LoVo (cell line): ENCODE measurements around the gene SIRT2.

ENCODE experiments used
- DNase-seq: peaks from one replicate; pipeline ENCODE4 v3.0.0-alpha.2; 2016; ENCODE audit warnings: low spot score

Gene SIRT2

DNA sequence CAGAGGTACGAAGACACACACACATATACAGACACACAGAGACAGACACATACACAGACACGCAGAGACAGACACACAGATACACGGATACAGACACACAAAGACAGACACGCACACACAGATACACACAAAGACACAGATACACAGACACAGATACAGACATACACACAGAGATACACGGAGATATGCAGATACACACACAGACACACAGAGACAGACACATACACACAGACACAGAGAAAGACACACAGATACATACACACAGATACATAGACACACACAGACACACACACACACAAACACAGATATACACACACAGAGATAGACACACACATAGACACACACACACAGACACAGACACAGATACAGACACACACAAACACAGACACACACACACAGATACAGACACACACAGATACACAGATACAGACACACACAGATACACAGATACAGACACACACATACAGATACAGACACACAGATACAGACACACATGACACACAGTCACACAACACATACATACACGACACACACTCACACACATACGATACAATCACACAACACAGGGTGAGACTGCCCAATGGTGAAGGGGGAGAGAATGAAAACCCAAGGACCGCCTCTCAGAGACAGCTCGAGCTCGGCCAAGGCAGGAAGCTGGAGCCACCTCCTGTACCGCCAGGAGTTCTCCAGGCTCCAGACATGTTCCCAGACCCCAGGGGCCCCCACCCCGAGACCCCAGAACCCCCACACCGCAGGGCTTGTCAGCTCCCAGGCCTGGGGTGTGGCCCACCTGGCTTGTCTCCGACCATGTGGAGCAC is 21.4 kb upstream of the SIRT2 start:
- DNase-seq = no peak

DNA sequence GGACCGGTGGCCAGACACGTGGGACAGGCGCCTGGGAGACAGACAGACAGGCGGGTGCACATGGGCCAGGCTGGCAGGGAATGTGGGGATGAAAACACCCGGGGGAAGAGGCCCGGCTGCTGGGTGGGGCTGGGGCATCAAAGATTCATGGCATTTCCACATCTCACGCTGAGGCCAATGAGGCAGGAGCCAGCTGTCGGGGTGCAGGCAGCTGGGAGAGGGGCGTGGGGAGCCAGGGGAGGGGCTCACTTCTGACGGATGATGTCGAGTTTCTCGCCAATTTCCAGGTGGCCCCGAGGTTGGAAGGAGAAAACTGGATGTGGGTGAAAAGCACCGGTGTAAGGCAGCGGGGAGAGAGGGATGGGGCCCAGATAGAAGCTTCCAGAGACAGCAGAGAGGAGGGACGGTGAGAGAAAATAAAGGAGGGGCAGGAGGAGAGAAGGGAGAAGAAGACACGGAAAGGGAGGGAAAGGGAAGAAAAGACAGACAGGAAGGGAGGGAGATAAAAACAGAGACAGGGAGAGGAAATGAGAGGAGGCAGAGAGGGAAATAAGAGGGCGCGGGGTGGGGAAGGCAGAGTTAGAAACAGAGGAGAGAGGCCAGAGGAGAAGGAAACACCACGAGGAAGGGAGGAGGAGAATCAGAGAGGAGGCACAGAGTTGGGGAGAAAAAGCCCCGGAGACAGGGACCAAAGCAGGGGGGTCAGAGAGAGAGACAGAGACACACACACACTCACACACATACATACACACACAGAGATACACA is 20.6 kb upstream of the SIRT2 start:
- DNase-seq = no peak

DNA sequence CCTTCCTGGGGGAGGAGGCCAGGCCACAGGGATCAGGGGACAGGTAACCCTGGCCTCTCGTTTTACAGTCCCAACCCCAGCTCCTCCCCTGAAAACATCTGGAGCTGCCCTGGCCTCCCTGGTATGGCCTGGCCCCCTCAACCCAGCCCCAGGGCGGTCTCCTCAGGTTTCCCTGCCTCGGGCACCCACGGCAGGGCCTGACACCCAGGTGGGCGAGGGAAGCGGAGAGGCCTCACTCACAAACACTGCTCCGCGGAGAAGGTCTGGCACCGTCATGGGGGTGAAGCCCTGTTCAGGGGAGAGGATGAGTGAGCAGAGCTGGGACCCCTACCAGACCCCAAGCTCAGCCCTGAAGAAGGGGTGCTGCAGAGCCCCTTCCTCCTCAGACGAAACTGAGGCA is 19.1 kb upstream of the SIRT2 start:
- DNase-seq = no peak

DNA sequence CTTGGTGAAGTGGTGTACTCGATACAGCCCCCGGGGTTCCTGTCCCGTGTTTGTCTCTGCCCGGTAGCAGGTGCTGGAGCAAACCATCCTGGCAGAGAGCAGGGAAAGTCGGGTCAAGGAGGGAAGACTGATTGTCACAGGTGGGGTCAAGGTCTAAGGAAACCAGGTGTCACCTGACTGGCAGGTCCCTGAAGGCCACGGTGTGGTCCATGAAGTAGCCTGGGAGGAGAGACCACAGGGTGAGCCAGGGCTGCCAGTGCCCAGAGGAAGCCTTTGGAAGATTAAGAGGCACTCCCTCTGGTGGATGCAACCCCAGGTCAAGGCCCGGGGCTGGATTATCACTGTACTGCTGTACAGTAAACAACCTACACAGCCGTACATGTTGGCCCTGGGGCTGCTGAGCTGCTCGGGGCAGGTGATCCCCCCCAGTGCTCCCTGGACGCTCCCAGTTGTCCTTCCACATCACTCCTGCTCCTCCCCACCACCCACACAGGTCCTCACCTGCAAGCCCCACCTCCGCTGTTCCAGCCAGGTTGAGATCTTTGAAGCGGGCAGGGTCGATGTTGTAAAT is 18.6 kb upstream of the SIRT2 start:
- no peak for DNase-seq

DNA sequence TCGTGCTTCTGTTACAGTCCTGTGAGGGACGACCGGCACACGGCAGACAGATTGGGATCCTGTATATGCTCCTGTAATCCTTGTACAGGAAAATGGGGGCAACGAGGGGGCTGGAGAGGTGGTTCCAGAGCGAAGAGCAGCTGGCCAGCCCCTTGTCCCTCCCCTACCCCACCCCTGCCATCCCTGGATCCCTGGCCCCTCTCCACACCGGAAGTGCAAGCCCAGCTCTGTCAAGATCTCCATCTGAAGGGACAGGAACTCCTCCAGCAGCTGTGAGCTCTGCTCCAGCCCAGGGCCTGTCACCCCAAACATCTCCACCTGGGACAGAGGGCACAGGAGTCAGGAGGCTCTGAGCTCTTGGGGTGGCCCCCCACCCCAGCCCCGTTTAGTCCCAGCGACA is 18.1 kb upstream of the SIRT2 start:
- no peak for DNase-seq

DNA sequence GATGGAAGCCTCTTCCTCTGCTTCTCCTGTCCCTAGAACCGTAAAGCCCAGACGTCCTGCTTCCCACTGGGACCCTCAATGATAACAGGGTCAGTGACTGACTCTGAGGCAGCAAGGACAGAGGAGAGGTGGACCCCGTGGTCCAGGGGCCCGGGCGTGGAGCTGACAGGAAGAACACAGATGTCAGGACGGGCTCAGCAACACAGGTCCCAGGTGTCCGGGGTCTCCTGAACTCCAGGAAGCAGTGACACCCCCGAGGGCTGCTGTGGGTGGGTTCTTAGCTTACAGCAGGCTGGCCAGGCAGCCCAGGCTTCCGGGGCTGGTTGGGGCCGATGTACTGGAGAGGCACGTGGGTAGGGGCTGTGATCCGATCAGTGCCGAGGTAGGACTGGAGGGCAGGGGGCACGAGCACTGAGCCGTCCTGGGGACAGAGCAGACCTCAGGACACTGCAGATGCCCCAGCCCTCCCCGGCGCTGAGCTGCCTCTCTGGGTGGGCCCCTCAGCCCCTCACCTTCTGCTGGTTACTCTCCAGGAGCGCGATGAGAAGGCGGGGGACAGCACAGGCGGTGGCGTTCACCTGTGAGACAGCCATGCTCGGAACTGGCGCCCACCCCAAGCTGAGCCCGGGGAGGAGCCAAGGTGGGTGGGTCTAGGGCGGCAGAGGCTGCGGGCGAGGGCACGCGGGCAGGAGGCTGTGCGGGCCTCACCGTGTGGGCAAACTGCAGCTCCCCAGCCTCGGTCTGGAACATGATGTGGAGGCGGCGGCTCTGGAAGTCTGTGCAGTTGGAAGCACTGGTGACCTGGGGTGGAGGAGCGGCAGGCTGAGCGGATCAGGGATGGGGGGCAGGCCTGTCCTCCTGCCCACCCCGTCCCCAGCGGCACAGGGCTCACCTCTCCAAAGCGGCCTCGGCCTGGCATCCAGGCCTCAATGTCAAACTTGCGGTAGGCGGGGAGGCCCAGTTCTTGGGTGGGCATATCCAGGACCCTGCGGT is 16.2 kb upstream of the SIRT2 start:
- DNase-seq = no peak

DNA sequence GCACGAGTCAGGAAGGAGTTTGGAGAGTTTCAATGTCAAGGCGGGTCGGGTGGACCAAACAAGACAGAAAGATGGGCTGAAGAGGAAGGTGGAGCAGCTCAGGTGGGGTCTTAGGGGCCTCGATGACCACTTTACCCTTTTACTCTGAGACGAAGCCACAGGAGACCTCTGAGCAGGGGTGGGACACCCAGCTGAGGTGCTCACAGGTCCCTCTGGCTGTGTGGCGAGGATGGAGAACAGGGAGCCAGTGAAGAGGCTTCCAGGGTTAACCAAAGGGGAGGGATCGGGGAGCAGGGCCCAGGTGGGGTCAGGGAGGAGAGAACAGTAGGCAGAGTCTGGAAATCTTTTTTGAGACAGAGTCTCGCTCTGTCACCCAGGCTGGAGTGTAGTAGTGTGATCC is 14.5 kb upstream of the SIRT2 start:
- DNase-seq = no peak

DNA sequence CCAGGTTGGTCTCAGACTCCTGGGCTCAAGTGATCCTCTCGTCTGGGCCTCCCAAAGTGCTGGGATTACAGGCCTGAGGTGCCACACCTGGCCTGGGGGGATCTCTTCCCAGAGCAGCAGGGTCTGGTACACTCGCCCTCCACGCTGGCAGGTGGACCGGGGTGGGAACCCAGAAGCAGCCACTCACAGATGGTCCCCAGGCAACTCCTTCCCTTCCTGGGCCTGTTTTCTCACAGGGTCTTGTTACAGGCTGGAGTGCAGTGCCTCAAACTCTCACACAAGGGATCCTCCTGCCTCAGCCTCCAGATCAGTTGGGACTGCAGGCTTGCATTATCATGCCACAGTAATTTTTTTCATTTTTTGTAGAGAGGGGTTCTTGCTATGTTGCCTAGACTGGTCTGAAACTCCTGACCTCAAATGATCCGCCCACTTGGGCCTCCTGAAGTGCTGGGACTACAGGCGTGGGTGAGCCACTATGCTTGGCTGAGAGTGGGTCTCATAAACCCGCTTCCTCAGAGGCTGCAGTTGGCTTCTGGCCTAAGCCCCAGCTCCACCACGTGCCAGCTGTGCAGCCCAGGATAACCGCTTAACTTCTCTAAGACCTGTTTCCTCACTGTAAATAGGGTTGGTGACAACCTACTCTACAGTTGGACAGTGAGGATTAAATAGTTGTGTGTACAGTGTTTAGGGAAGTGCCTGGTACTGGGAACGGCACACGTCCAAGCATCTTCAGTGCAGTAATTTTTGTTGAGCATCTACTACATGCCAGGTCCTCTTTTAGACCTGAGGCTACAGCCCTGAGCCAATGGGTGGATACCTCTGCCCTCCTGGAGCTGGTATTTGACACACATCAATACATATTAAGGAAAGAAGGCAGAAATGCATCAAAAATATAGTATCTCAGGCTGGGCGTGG is 13.4 kb upstream of the SIRT2 start:
- no peak for DNase-seq

DNA sequence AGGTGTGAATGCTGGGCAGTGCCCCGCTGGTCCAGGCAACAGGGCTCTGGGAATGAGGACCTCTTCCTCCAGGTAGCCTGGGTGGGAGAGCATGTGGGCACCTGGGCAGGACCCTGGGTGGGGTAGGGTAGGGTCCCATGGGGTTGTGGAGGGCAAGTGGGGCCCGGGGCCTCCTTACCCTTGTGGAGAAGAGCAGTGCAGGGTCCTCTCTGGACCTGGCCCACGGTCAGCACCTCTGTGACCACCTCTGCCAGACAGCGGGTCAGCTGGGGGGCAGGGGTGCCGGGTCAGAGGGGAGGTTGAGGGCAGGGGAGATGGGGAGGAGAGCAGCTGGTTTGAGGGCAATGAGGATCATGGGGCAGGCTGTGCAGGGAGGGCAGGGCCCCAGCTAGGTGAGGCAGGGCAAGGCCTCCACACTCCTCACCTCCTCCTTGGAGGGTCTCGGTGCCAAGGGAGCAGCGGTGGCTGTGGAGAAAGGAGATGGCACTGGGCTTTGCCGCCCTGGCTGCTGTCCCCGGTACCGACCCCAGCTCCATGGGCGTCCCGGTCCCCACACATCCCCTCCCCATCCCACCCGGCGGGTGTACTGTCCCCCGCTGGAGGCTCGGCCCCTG is 12.1 kb upstream of the SIRT2 start:
- no peak for DNase-seq

DNA sequence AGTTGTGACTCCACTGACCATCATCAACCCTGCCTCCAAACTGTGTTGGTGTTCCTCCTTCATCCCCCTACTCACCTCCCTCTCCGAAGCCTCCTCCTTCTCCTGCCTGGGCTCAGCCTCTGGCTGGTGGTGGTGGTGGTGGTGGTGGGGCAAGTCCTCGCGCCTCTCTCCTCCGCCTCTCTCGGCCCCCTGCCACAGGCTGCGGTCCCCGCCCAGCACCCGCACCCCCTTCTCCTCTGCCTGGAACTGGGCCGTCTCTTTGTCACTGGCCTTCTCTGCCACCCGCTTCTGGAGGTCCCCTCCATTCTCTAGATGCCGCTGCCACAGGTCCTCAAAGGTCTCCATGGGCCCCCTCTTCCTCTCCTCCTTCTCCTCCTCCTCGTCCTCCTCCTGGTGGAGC is 11.1 kb upstream of the SIRT2 start:
- DNase-seq = no peak

DNA sequence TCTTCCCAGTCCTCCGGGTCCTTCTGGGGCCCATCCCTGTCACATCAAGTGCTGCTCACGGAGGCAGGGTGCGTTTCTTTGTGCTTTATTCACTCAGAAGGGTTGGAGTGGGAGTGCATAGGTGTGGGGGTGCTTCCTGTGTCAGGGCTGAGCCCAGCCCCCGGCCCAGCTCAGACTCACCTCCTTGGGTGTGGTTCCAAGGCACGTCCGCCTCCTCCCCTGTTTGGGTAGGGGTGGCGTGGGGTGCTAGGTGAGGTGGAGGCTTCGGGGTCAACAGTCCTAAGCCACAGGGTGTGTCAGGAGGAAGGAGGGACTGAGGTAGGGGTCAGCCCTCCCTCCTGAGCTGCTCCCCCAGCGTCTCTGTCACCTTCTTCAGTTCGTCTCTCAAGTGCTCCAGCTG is 9.5 kb upstream of the SIRT2 start:
- DNase-seq = no peak

DNA sequence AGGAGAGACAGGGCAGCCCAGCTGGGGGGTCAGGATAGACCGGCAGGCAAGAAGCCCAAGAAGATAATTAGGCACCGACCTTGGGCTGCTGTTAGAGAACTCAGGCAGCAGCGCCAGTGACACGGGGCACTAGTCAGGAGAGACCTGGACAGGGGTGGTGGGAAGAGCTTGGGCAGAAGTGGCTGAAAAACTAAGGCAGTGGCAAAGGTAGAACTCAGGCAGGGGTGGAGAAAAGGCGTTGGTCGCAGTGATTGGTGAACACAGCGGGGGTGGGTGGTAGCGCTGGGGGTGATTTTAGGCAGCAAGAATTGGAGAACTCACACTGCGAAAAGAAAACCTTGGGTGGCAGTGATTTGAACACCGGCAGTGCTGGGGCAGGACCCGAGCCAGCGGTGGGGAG is 8.3 kb upstream of the SIRT2 start:
- DNase-seq = no peak

DNA sequence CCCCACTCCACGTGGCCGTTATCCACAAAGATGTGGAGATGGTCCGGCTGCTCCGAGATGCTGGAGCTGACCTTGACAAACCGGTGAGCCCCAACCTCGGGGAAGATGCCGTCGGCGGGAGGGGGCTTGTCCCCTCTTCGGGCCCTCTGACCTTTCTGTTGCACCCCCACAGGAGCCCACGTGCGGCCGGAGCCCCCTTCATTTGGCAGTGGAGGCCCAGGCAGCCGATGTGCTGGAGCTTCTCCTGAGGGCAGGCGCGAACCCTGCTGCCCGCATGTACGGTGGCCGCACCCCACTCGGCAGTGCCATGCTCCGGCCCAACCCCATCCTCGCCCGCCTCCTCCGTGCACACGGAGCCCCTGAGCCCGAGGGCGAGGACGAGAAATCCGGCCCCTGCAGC is 7.8 kb upstream of the SIRT2 start:
- DNase-seq = no peak

DNA sequence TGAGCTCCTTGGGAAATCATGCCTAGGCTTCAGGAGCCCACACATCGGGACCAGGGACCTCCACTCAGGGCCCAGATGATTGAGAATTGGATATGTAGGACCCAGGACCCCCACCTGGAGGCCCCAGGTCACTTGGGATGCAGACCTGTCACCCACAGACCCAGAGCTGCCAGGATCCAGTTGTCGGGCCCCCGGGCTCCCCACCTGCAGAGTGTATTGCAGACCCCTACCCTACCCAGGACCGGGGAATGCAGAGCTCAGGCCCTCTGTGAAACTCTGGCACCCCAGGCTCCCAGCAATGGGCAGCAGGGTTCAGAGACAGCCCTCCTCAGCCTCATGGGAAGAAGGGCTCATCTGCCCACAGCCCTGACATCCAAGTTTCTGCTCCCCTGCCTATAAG is 6.2 kb upstream of the SIRT2 start:
- no peak for DNase-seq

DNA sequence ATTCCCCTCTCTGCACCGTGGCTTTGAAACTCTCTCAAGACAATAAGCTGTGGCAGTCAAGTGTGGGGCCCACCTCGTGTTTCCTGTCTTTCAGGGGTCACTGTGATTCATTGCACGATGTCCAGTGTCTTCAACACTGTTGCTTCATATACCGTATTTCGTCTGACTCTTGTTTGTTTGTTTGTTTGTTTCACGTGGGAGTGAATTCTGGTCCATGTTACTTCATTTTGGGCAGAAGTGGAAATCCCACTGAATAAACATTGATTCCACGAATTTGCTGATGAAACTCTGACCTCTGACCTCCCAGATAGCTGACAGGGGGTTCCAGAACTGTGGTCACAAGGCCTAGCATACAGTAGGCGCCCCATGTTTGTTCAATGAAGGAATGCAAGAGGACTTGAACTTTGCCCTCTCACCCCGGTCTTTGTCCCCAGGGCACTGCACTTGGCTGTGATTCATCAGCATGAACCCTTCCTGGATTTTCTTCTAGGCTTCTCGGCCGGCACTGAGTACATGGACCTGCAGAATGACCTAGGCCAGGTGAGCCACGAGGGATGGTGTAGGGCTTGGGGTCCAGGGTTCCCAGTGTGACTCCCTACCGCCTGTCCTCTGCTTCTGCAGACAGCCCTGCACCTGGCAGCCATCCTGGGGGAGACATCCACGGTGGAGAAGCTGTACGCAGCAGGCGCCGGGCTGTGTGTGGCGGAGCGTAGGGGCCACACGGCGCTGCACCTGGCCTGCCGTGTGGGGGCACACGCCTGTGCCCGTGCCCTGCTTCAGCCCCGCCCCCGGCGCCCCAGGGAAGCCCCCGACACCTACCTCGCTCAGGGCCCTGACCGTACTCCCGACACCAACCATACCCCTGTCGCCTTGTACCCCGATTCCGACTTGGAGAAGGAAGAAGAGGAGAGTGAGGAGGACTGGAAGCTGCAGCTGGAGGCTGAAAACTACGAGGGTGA is 5.4 kb upstream of the SIRT2 start:
- DNase-seq = no peak

DNA sequence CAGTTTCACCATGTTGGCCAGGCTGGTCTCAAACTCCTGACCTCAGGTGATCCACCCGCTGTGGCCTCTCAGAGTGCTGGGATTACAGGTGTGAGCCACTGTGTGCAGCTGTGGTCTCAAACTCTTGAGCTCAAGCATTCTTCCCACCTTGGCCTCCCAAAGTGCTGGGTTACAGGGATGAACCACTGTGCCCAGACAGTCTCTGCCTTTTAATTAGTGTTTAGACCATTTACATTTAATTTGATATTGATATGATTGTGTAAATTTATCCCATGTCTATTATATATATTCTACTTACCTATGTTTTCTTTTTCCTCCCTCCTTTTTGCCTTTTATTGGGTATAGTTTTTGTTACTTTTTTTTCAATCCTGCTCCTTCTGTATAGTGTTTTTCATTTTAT is 2.3 kb upstream of the SIRT2 start:
- no peak for DNase-seq

DNA sequence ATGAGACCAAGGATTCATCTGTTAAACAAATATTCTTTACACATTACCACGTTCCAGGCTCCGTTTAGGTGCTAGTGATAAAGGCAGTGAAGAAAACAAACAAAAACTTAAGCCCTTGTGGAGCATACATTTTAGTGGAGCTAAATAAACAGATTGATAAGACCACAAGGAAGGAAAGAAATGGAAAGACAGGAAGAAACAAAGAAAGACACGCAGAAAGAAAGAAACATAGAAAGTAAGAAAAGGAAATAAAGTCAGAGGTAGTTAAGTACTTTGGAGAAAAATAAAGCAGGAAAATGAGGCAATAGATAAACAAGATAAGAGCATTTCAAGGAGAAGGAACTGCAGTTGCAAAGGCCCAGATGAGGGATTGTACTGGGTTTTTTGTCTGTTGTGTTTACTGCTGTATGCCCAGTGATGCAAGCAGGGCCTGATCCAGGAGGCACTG is 1.3 kb upstream of the SIRT2 start:
- no peak for DNase-seq

DNA sequence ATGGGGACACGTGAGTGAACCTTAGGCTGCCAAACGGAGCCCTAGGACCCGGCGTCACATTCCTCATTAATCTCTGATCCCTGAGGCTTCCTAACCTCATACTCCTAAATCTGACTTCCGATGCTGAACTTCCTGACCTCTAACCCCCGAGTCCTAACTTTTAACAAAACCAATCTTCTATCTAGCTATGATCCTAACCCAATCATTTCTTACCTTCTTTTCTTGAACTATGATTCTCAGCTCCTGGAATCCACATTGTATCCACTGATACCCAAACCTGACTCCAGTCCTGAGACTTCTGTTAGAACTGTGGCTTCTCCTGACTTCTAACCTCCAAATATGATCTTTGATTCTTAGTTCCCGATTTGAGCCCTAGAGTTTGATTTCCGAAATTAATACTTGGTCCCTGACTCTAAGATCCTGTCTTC is 798 bp upstream of the SIRT2 start:
- no peak for DNase-seq

DNA sequence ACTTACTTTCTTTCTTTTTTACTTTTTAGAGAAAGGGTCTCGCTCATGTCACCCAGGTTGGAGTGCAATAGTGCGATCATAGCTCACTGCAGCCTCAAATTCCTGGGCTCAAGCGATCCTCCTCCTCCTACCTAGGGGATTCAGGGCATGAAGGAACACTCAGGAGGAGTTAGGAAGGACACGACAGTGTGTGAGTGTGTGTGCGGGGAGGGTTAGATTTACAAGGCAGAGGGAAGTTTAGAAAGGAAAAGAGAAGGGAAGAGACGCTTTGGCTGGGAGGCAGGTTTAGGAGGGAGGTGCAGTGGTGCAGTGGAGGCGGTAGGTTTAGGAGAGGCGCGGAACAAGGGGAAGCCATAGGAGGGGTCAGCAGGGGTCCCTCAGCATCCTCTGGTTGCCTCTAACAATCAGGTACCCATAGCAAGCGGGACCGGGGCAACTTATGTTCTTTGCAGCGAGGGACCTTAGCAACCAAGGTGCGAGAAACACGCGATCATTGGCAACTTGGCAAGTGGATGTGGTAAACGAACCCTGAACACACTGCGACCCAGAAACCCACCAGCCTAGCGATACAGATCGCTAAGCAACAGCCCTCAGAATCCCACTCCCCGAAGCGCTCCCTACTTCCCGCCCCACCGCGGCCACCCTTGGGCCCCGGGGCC is 501 bp downstream of the SIRT2 start:
- DNase-seq = no peak
